ENCODE data around the gene ZAR1. TPM values are rescaled to one million over a fixed set of nuclear protein-coding genes. Genes with fewer than 3 reads are reported as not detected.

The ZAR1 gene
- total and polyA plus RNA-seq, 10 of the 15 experiments (the other 5 are each of a cell fraction or from before 2014, with no cell fraction given), result not detected

GRCh38 chr4:48446642-48447041 is 43.4 kb upstream of the ZAR1 start:
- no TSS peak for BruUV-seq (replicated peaks)
- Histone ChIP-seq H3K4me1 (ENCODE audit: control insufficient read depth, insufficient read depth, low read length) (no peaks in the 10 kb centered on the region), H3K79me2 (ENCODE audit: control insufficient read depth, insufficient read depth, low read length) (no peaks in the 10 kb centered on the region), H3K27me3 (replicated peaks in 1 of 2; ENCODE audit: control insufficient read depth in 2 of 2, insufficient read depth in 2 of 2, low read length in 1 of 2) (no peaks in the 10 kb centered on the region), H3K4me3 (no peak overlapping the region), H3K4me2 (ENCODE audit: control insufficient read depth, insufficient read depth) (no peak overlapping the region), H3K9ac (ENCODE audit: control insufficient read depth, insufficient read depth, low read length) (no peak overlapping the region), H3K36me3 (ENCODE audit: control insufficient read depth in 2 of 2, insufficient read depth in 2 of 2, low read length in 1 of 2) (no peaks in the 10 kb centered on the region), H2AFZ (ENCODE audit: control insufficient read depth, low read depth, low read length) (no peak overlapping the region), H3K9me3 (replicated peaks; ENCODE audit: control insufficient read depth, insufficient read depth, low read length) (no peaks in the 10 kb centered on the region; the same call in 2 of the 3 replicates), H3K27ac (ENCODE audit: control insufficient read depth, insufficient read depth) (no peak overlapping the region), H4K20me1 (ENCODE audit: control insufficient read depth, insufficient read depth) (no peaks in the 10 kb centered on the region)
- RAD21 ChIA-PET (ENCODE audit: unreplicated experiment), result interaction anchor here (1.0 to 1.3 kb wide), 3 partner anchors 460 to 516 kb away, joined by 3 to 4 read pairs (median 3); partner anchors contain the start of gene OCIAD2
- in situ Hi-C loops (cut with MboI) (no loop called here), intact Hi-C loops (cut with micrococcal nuclease; ENCODE audit: unreplicated experiment) (loop anchor here (5.0 kb wide), 2 partner anchors 51 to 101 kb away; no protein-coding TSS in a partner anchor)
- SMC1A ChIA-PET (ENCODE audit: uncharacterized antibody, unreplicated experiment), result interaction anchor here (0.6 to 1.3 kb wide), 7 partner anchors 8 to 518 kb away, joined by 3 to 5 read pairs (median 3); no protein-coding TSS in a partner anchor
- POLR2A ChIA-PET, result interaction anchor here (0.6 kb wide), 1 partner anchor 14 kb away, joined by 8 read pairs; no protein-coding TSS in a partner anchor
- FAIRE-seq (no peak), ATAC-seq (no peak), DNase-seq (ENCODE audit: low read depth, low spot score) (no peak)
- WGBS (ENCODE audit: insufficient coverage, insufficient replicate concordance, low lambda C conversion rate, missing lambda C conversion rate), result 0% methylated on average over 1 of the region's 1 CpG
- CTCF ChIA-PET, result interaction anchor here (0.8 to 2.7 kb wide), 12 partner anchors 11 to 518 kb away, joined by 3 to 18 read pairs (median 4); no protein-coding TSS in a partner anchor
- TF ChIP-seq, protein P1, sequence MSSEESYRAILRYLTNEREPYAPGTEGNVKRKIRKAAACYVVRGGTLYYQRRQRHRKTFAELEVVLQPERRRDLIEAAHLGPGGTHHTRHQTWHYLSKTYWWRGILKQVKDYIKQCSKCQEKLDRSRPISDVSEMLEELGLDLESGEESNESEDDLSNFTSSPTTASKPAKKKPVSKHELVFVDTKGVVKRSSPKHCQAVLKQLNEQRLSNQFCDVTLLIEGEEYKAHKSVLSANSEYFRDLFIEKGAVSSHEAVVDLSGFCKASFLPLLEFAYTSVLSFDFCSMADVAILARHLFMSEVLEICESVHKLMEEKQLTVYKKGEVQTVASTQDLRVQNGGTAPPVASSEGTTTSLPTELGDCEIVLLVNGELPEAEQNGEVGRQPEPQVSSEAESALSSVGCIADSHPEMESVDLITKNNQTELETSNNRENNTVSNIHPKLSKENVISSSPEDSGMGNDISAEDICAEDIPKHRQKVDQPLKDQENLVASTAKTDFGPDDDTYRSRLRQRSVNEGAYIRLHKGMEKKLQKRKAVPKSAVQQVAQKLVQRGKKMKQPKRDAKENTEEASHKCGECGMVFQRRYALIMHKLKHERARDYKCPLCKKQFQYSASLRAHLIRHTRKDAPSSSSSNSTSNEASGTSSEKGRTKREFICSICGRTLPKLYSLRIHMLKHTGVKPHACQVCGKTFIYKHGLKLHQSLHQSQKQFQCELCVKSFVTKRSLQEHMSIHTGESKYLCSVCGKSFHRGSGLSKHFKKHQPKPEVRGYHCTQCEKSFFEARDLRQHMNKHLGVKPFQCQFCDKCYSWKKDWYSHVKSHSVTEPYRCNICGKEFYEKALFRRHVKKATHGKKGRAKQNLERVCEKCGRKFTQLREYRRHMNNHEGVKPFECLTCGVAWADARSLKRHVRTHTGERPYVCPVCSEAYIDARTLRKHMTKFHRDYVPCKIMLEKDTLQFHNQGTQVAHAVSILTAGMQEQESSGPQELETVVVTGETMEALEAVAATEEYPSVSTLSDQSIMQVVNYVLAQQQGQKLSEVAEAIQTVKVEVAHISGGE (CRISPR knock-in tag; IDR thresholded peaks at IDR 0.05), result no peak
- TF ChIP-seq MAX (IDR thresholded peaks at IDR 0.05; ENCODE audit: low read depth, low read length), result no peak
- TF ChIP-seq NFYB (IDR thresholded peaks at IDR 0.05; ENCODE audit: insufficient read depth, low read depth, low read length), result no peak
- no peak for TF ChIP-seq KAT2A (conservative IDR thresholded peaks at IDR 0.05; ENCODE audit: control insufficient read depth, low read depth, low read length)
- no peak for TF ChIP-seq NFIC (IDR thresholded peaks at IDR 0.05; ENCODE audit: low read depth, low read length)
- TF ChIP-seq STAT1 (conservative IDR thresholded peaks at IDR 0.05), result no peak
- TF ChIP-seq, protein P2, sequence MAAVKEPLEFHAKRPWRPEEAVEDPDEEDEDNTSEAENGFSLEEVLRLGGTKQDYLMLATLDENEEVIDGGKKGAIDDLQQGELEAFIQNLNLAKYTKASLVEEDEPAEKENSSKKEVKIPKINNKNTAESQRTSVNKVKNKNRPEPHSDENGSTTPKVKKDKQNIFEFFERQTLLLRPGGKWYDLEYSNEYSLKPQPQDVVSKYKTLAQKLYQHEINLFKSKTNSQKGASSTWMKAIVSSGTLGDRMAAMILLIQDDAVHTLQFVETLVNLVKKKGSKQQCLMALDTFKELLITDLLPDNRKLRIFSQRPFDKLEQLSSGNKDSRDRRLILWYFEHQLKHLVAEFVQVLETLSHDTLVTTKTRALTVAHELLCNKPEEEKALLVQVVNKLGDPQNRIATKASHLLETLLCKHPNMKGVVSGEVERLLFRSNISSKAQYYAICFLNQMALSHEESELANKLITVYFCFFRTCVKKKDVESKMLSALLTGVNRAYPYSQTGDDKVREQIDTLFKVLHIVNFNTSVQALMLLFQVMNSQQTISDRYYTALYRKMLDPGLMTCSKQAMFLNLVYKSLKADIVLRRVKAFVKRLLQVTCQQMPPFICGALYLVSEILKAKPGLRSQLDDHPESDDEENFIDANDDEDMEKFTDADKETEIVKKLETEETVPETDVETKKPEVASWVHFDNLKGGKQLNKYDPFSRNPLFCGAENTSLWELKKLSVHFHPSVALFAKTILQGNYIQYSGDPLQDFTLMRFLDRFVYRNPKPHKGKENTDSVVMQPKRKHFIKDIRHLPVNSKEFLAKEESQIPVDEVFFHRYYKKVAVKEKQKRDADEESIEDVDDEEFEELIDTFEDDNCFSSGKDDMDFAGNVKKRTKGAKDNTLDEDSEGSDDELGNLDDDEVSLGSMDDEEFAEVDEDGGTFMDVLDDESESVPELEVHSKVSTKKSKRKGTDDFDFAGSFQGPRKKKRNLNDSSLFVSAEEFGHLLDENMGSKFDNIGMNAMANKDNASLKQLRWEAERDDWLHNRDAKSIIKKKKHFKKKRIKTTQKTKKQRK (IDR thresholded peaks at IDR 0.05; ENCODE audit: low read depth, low read length), result no peak
- TF ChIP-seq RELA (IDR thresholded peaks at IDR 0.05; ENCODE audit: borderline replicate concordance, partially characterized antibody), result no peak
- no peak for TF ChIP-seq PML (IDR thresholded peaks at IDR 0.05; ENCODE audit: low read length)
- no peak for TF ChIP-seq IRF4 (IDR thresholded peaks at IDR 0.05; ENCODE audit: low read depth, low read length)
- no peak for TF ChIP-seq CHD4 (IDR thresholded peaks at IDR 0.05)
- no peak for TF ChIP-seq JUND (IDR thresholded peaks at IDR 0.05; ENCODE audit: low read depth, low read length)
- TF ChIP-seq USF1 (IDR thresholded peaks at IDR 0.05; ENCODE audit: borderline replicate concordance, extremely low read length, insufficient read depth, low read depth, low read length), result no peak
- TF ChIP-seq ZBTB33 (IDR thresholded peaks at IDR 0.05), result no peak
